Glomerular visceral epithelial cell (primary cell): ENCODE data around the gene EVI5.
A peak's percentile ranks its signal among the peaks of the same experiment; 100 is the strongest.
"Not testable (repeated sequence)": the region's sequence is repeated elsewhere in the genome, so short reads cannot be mapped to it uniquely, and the experiment has no call there.

Experiments used
- DNase-seq: peaks from one replicate; pipeline ENCODE4 v3.0.0-alpha.2; 2016; ENCODE audit errors: extremely low spot score

Gene EVI5

GRCh38 chr1:92792340-92792782 is 7.5 kb upstream of the EVI5 start:
- DNase-seq: no peak

GRCh38 chr1:92791487-92792066 is 6.7 kb upstream of the EVI5 start:
- DNase-seq: no peak

- DNase-seq: no peak
Measured at GRCh38 chr1:92790867-92791266, 6.0 kb upstream of the EVI5 start.

GRCh38 chr1:92790081-92790480 is 5.2 kb upstream of the EVI5 start:
- no peak for DNase-seq

- no peak for DNase-seq
Measured at GRCh38 chr1:92786111-92786901, 1.4 kb upstream of the EVI5 start.

- DNase-seq: peak; percentile 74
Measured at GRCh38 chr1:92784021-92784638, 778 bp downstream of the EVI5 start.

- peak; percentile 26 for DNase-seq
Measured at GRCh38 chr1:92783550-92783949, 1.4 kb downstream of the EVI5 start.

GRCh38 chr1:92778376-92778775 is 6.5 kb downstream of the EVI5 start:
- DNase-seq: no peak

GRCh38 chr1:92774407-92774806 is 10.5 kb downstream of the EVI5 start:
- no peak for DNase-seq

GRCh38 chr1:92773749-92774148 is 11.2 kb downstream of the EVI5 start:
- DNase-seq: not testable (repeated sequence)

- no peak for DNase-seq
Measured at GRCh38 chr1:92769856-92770255, 15.1 kb downstream of the EVI5 start.

- DNase-seq: no peak
Measured at GRCh38 chr1:92768915-92769314, 16.0 kb downstream of the EVI5 start.

GRCh38 chr1:92768296-92768695 is 16.6 kb downstream of the EVI5 start:
- no peak for DNase-seq

- no peak for DNase-seq
Measured at GRCh38 chr1:92764116-92764515, 20.8 kb downstream of the EVI5 start.

- no peak for DNase-seq
Measured at GRCh38 chr1:92762355-92762754, 22.6 kb downstream of the EVI5 start.

GRCh38 chr1:92759361-92759760 is 25.5 kb downstream of the EVI5 start:
- no peak for DNase-seq

GRCh38 chr1:92756537-92756936 is 28.4 kb downstream of the EVI5 start:
- DNase-seq: no peak

GRCh38 chr1:92755541-92756461 is 29.1 kb downstream of the EVI5 start:
- DNase-seq: no peak

GRCh38 chr1:92754719-92755050 is 30.2 kb downstream of the EVI5 start:
- DNase-seq: no peak

GRCh38 chr1:92754000-92754718 is 30.7 kb downstream of the EVI5 start:
- DNase-seq: peak; percentile 6

GRCh38 chr1:92752719-92753118 is 32.2 kb downstream of the EVI5 start:
- no peak for DNase-seq
